HepG2 (cell line): ENCODE measurements around the gene DNMT3A. TPM values are rescaled to one million over a fixed set of nuclear protein-coding genes. Genes with fewer than 3 reads are reported as not detected.

Source experiments
- CEBPG ChIP-seq: IDR thresholded peaks from 2 replicates; pipeline ENCODE4 v1.6.1; 2016
- CHD4 ChIP-seq: fragments of 200-600 bp; sonication (generic); IDR thresholded peaks from 2 replicates; pipeline ENCODE4 v1.7.0; 2017; ENCODE audit warnings: mild to moderate bottlenecking, low read length, borderline replicate concordance
- GLI4 ChIP-seq: sonication (generic); formaldehyde crosslinking; IDR thresholded peaks from 2 replicates; pipeline ENCODE4 v1.5.1; 2020; ENCODE audit warnings: missing genetic modification reagents, mild to moderate bottlenecking, moderate library complexity, borderline replicate concordance
- HDAC2 ChIP-seq: sonication (generic); formaldehyde crosslinking; IDR thresholded peaks from 2 replicates; pipeline ENCODE4 v1.4.0; 2020; ENCODE audit warnings: missing genetic modification reagents
- HIVEP1 ChIP-seq: sonication (generic); formaldehyde crosslinking; IDR thresholded peaks from 2 replicates; pipeline ENCODE4 v1.4.0; 2020; ENCODE audit warnings: mild to moderate bottlenecking, missing genetic modification reagents
- KLF6 ChIP-seq: IDR thresholded peaks from 2 replicates; pipeline ENCODE4 v1.8.0; 2016; ENCODE audit warnings: missing biosample characterization, missing genetic modification reagents
- MLLT10 ChIP-seq: sonication (generic); formaldehyde crosslinking; IDR thresholded peaks from 2 replicates; pipeline ENCODE4 v1.4.0; 2020; ENCODE audit warnings: missing genetic modification reagents
- MTA1 ChIP-seq: sonication (generic); formaldehyde crosslinking; IDR thresholded peaks from 2 replicates; pipeline ENCODE4 v1.4.0; 2020; ENCODE audit warnings: missing genetic modification reagents, mild to moderate bottlenecking, borderline replicate concordance
- NR2C2 ChIP-seq: sonication (generic); formaldehyde crosslinking; IDR thresholded peaks from 2 replicates; pipeline ENCODE4 v1.4.0; 2020; ENCODE audit warnings: missing genetic modification reagents, mild to moderate bottlenecking, moderate library complexity, borderline replicate concordance
- SAP130 ChIP-seq: IDR thresholded peaks from 2 replicates; pipeline ENCODE4 v1.6.1; 2016; ENCODE audit warnings: low read depth
- SRSF4 ChIP-seq: fragments of 200-400 bp; formaldehyde crosslinking; IDR thresholded peaks from one replicate; pipeline ENCODE4 v1.6.1; 2018; ENCODE audit warnings: mild to moderate bottlenecking, low read depth, low read length, moderate library complexity; ENCODE audit not compliant: poor library complexity, severe bottlenecking
- TBL1XR1 ChIP-seq: fragments of 150-350 bp; IDR thresholded peaks from 2 replicates; pipeline ENCODE4 v1.6.1; 2014; ENCODE audit warnings: borderline replicate concordance, low read length; ENCODE audit not compliant: partially characterized antibody
- TEAD2 ChIP-seq: sonication (generic); formaldehyde crosslinking; IDR thresholded peaks from 2 replicates; pipeline ENCODE4 v1.9.0; 2021; ENCODE audit warnings: missing genetic modification reagents
- U2AF2 ChIP-seq: fragments of 200-400 bp; formaldehyde crosslinking; IDR thresholded peaks from 2 replicates; pipeline ENCODE4 v1.6.1; 2017; ENCODE audit warnings: low read depth, mild to moderate bottlenecking, low read length
- ZBTB42 ChIP-seq: sonication (generic); formaldehyde crosslinking; IDR thresholded peaks from 2 replicates; pipeline ENCODE4 v1.5.0; 2020; ENCODE audit warnings: mild to moderate bottlenecking, missing genetic modification reagents
- ZNF7 ChIP-seq: IDR thresholded peaks from 2 replicates; pipeline ENCODE4 v1.6.1; 2016; ENCODE audit warnings: missing biosample characterization, missing genetic modification reagents
- polyA plus RNA-seq, 8 experiments: library from polyadenylated mRNA; depleted of rRNA in 3 of 8; stranded (reverse) in 7 of 8; unstranded in 1 of 8; fragments of >200 nt; fragmentation: Illumina TruSeq in 4 of 8; extraction: Trizol in 4 of 8; gene quantifications; 2 replicates each; pipeline versions ENCODE4 v1.2.1 to v1.2.3, GENCODE V29; 2011 to 2016; ENCODE audit warnings: low read depth in 4 of 8, missing spikeins in 1 of 8, mixed read lengths in 1 of 8; ENCODE audit not compliant: insufficient read depth in 1 of 8
- total RNA-seq, 5 experiments: library from RNA; depleted of rRNA; stranded (reverse); fragments of >200 nt; fragmentation: Illumina TruSeq; extraction: Trizol; gene quantifications; 2 replicates each; pipeline ENCODE4 v1.2.3, GENCODE V29; 2016; ENCODE audit warnings: low read depth in 1 of 5
- TF ChIP-seq, protein P1 (sequence below), 2 experiments: sonication (generic) in 1 of 2; formaldehyde crosslinking in 1 of 2; IDR thresholded peaks; 2 replicates each; pipeline versions ENCODE4 v1.4.0 to v1.6.1; 2018 to 2020; ENCODE audit warnings: missing genetic modification reagents in 2 of 2, borderline replicate concordance in 1 of 2, low read depth in 1 of 2, mild to moderate bottlenecking in 1 of 2, missing biosample characterization in 1 of 2
- TF ChIP-seq, protein P2 (sequence below), 2 experiments: fragments of 450-650 bp in 1 of 2; sonication (generic) in 1 of 2; formaldehyde crosslinking; IDR thresholded peaks; 2 replicates each; pipeline versions ENCODE4 v1.5.0 to v1.8.0; 2020 to 2022; ENCODE audit warnings: mild to moderate bottlenecking in 1 of 2, missing genetic modification reagents in 1 of 2
- TF ChIP-seq, protein P3 (sequence below): sonication (generic); formaldehyde crosslinking; IDR thresholded peaks from 2 replicates; pipeline ENCODE4 v1.8.0; 2022; ENCODE audit warnings: mild to moderate bottlenecking, missing genetic modification reagents; ENCODE audit not compliant: insufficient replicate concordance
- TF ChIP-seq, protein P4 (sequence below): sonication (generic); formaldehyde crosslinking; IDR thresholded peaks from 2 replicates; pipeline ENCODE4 v1.4.0; 2020; ENCODE audit warnings: mild to moderate bottlenecking, missing genetic modification reagents
- TF ChIP-seq, protein P5 (sequence below): sonication (generic); formaldehyde crosslinking; IDR thresholded peaks from 2 replicates; pipeline ENCODE4 v1.9.0; 2022; ENCODE audit warnings: low read depth, missing genetic modification reagents

The DNMT3A gene
- total and polyA plus RNA-seq, 2 of the 13 experiments (the other 11 are each of a cell fraction or from before 2014, with no cell fraction given), result 14.7 to 29.1 TPM

DNA sequence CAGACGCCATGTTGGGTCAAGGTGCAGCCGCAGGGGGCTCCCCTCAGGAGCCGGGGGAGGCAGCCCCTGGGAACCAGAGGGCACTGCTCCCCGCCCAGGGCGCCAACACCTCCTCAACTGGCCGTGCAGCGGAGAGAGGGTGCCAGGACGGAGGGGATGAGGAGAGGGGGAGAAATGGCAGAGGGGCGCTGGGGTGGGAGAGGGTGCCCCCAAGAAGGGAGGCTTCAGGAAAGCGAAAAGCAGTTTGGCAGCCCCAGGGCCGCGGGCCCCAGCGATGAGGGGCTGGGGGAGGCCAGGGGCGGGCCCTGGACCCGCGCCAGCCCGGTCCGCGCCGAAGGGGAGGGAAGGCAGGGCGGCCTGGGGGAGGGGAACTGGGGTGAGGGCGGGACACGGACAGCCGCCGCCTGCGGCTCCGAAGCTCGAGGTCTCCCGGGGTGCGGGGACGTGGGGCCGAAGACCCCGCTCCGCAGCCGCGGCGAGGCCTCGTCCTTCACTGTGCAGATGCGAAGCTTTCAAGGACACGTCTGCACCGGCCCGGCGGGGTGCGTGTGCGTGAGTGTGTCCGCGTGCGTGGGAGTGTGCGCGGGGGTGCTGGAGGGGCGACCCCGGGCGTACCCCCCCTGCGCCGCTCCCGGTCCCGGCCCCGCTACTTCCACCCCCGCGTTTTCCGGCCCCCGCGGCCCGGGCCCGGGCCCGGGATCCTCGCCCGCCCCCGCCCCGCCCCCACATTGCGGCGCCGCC lies 1.4 kb downstream of the DNMT3A start (continued):
- no peak for TF ChIP-seq TEAD2 (CRISPR knock-in tag)
- no peak for TF ChIP-seq SRSF4
- TF ChIP-seq, protein P1, sequence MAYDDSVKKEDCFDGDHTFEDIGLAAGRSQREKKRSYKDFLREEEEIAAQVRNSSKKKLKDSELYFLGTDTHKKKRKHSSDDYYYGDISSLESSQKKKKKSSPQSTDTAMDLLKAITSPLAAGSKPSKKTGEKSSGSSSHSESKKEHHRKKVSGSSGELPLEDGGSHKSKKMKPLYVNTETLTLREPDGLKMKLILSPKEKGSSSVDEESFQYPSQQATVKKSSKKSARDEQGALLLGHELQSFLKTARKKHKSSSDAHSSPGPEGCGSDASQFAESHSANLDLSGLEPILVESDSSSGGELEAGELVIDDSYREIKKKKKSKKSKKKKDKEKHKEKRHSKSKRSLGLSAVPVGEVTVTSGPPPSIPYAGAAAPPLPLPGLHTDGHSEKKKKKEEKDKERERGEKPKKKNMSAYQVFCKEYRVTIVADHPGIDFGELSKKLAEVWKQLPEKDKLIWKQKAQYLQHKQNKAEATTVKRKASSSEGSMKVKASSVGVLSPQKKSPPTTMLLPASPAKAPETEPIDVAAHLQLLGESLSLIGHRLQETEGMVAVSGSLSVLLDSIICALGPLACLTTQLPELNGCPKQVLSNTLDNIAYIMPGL (CRISPR knock-in tag; IDR thresholded peaks at IDR 0.05; ENCODE audit: borderline replicate concordance in 1 of 2, low read depth in 1 of 2), result peak in 1 of 2 experiments; percentile 39; a peak in 1 of 4 replicates
- TF ChIP-seq U2AF2, result no peak
- TF ChIP-seq GLI4 (CRISPR knock-in tag), result no peak
- TF ChIP-seq, protein P2, sequence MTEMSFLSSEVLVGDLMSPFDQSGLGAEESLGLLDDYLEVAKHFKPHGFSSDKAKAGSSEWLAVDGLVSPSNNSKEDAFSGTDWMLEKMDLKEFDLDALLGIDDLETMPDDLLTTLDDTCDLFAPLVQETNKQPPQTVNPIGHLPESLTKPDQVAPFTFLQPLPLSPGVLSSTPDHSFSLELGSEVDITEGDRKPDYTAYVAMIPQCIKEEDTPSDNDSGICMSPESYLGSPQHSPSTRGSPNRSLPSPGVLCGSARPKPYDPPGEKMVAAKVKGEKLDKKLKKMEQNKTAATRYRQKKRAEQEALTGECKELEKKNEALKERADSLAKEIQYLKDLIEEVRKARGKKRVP (CRISPR knock-in tag; IDR thresholded peaks at IDR 0.05), result no peak
- TF ChIP-seq ZNF7, result no peak
- TF ChIP-seq, protein P3, sequence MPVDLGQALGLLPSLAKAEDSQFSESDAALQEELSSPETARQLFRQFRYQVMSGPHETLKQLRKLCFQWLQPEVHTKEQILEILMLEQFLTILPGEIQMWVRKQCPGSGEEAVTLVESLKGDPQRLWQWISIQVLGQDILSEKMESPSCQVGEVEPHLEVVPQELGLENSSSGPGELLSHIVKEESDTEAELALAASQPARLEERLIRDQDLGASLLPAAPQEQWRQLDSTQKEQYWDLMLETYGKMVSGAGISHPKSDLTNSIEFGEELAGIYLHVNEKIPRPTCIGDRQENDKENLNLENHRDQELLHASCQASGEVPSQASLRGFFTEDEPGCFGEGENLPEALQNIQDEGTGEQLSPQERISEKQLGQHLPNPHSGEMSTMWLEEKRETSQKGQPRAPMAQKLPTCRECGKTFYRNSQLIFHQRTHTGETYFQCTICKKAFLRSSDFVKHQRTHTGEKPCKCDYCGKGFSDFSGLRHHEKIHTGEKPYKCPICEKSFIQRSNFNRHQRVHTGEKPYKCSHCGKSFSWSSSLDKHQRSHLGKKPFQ (CRISPR knock-in tag), result no peak
- 0 out of 2 replicates have a peak, but pooled peaks have one; percentile 33 for TF ChIP-seq HIVEP1 (CRISPR knock-in tag)
- TF ChIP-seq HDAC2 (CRISPR knock-in tag), result no peak
- TF ChIP-seq, protein P4, sequence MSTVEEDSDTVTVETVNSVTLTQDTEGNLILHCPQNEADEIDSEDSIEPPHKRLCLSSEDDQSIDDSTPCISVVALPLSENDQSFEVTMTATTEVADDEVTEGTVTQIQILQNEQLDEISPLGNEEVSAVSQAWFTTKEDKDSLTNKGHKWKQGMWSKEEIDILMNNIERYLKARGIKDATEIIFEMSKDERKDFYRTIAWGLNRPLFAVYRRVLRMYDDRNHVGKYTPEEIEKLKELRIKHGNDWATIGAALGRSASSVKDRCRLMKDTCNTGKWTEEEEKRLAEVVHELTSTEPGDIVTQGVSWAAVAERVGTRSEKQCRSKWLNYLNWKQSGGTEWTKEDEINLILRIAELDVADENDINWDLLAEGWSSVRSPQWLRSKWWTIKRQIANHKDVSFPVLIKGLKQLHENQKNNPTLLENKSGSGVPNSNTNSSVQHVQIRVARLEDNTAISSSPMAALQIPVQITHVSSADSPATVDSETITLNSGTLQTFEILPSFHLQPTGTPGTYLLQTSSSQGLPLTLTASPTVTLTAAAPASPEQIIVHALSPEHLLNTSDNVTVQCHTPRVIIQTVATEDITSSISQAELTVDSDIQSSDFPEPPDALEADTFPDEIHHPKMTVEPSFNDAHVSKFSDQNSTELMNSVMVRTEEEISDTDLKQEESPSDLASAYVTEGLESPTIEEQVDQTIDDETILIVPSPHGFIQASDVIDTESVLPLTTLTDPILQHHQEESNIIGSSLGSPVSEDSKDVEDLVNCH (CRISPR knock-in tag), result no peak
- TF ChIP-seq NR2C2, result no peak
- no peak for TF ChIP-seq KLF6 (CRISPR knock-in tag)
- TF ChIP-seq SAP130 (CRISPR knock-in tag), result peak; percentile 12; the same call in 1 of the 2 replicates
- no peak for TF ChIP-seq ZBTB42 (CRISPR knock-in tag)
- TF ChIP-seq MLLT10 (CRISPR knock-in tag), result no peak
- TF ChIP-seq TBL1XR1, result no peak
- TF ChIP-seq CHD4, result 0 out of 2 replicates have a peak, but pooled peaks have one; percentile 39
- TF ChIP-seq, protein P5, sequence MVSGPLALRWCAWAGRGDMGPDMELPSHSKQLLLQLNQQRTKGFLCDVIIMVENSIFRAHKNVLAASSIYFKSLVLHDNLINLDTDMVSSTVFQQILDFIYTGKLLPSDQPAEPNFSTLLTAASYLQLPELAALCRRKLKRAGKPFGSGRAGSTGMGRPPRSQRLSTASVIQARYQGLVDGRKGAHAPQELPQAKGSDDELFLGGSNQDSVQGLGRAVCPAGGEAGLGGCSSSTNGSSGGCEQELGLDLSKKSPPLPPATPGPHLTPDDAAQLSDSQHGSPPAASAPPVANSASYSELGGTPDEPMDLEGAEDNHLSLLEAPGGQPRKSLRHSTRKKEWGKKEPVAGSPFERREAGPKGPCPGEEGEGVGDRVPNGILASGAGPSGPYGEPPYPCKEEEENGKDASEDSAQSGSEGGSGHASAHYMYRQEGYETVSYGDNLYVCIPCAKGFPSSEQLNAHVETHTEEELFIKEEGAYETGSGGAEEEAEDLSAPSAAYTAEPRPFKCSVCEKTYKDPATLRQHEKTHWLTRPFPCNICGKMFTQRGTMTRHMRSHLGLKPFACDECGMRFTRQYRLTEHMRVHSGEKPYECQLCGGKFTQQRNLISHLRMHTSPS (CRISPR knock-in tag), result peak; percentile 28; the same call in 1 of the 2 replicates
- TF ChIP-seq MTA1 (CRISPR knock-in tag), result peak; percentile 64; the same call in 1 of the 2 replicates
- no peak for TF ChIP-seq CEBPG (CRISPR knock-in tag)
